ENCODE data around the gene REEP2. TPM values are rescaled to one million over a fixed set of nuclear protein-coding genes. Genes with fewer than 3 reads are reported as not detected.

The REEP2 gene
- total RNA-seq, 2 donors from 2014 or later = 12.5 to 13.0 TPM

DNA sequence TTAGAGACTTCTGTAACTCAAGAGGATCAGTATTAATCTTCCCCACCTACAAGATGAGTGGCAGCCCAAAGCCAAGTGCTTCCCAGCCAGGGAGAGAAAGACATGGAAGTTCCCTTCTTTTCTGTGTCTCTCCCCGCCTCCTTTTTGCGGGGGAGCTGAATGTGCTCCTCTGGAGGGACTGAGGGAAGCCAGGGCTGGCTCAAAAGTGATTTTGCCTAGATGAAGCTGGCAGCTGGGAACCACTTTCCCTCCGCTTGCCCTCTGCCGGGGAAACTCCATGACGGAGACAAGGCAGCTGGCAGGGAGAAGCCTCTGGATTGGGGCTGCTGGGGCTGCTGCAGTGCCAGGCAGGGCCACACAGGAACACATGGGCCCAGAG is 50.8 kb downstream of the REEP2 start:
- intact Hi-C loops (cut with DNase I) = no loop called here
- no peak for DNase-seq (ENCODE audit: low spot score)

DNA sequence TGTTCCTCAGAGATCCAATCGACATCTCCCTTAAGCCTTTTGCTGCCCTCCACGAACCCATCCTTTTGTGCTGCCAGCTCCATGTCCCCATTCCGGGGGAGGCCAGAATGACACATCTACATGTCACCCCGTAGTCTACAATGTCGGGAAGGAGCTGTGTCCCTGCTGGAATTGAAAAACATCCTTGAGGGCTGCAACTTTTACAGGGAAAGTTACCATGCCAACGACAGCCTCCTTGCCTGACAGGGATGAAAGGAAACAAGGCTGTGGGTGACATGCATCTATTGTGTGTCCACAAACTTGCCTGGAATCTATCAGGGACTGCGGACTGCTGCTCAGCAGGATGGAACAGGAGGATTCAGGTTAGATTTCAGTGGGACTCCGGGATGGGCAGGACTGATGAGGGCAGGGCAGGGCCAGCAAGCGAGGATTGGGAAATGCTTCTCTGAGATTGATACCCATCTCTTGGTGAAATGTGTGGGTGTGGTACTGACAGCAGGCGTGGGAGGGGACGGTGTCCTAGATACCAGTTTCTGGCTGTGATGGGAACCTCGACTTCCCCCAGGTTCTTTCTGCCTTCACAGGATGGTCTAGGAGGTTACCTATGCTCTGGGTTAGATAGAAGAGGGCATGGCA is 51.9 kb downstream of the REEP2 start:
- DNase-seq (ENCODE audit: low spot score) = no peak
- intact Hi-C loops (cut with DNase I) = no loop called here

DNA sequence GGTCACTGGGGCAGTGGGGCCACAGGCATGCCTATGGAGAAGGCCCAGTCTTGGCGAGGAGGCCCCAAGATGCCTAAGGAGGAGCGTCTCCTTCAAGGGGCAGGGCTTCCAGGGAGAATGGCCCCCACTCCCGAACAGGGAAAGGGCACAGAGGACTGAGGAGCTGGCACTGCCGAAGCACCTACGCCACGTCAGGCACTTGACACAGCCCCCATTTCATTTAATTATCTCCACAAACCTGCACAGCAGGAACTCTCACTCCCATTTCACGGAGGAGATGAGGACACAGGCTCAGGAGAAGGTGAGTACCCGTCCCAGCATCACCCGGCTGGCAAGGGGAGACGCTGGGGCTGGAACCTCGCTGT is 52.4 kb downstream of the REEP2 start:
- DNase-seq (ENCODE audit: low spot score) = no peak
- intact Hi-C loops (cut with DNase I) = no loop called here

DNA sequence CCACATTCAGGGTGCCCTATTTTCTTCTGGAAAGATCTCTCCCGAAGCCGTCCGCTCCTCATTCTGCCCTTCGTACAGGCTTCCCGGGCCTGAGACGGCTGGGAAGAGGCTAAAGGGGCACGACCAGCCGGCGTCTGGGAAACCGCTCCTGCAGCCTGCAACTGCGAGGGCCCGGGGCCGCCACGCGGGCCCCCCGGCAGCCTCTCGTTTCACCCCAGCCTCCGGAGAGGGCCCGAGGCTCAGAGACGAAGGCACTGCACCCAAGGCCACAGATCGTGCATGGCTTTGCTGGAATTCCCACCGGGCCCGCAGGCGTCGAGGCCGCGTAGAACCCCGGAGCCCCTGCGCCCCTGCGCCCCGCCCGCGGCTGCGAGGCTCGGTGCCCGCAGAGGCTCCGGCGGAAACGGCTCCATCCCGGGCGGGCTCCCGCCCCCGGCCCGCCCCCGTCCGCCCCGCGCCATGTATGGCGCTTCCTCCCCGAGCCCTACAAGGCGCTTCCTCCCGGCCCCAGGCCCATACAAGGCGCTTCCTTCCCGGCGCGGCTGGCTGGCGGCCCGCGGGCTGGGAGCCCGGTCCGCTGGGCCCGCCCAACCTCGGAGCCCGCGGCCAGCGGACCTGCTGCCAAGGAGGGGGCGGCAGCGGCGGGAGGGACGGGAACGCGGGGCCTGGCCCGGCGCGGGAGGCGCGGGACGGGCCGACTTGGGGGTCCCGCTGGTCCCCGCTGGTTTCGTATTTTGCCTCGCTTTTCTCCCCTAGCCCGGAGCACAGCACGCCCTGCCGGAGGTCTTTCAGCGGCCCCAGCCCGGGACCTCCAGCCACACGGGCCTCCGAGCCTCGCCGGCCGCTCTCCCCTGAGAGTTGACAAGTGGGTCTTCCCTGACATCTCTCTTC is 53.1 kb downstream of the REEP2 start:
- DNase-seq (ENCODE audit: low spot score) = peak; percentile 97
- intact Hi-C loops (cut with DNase I) = no loop called here

DNA sequence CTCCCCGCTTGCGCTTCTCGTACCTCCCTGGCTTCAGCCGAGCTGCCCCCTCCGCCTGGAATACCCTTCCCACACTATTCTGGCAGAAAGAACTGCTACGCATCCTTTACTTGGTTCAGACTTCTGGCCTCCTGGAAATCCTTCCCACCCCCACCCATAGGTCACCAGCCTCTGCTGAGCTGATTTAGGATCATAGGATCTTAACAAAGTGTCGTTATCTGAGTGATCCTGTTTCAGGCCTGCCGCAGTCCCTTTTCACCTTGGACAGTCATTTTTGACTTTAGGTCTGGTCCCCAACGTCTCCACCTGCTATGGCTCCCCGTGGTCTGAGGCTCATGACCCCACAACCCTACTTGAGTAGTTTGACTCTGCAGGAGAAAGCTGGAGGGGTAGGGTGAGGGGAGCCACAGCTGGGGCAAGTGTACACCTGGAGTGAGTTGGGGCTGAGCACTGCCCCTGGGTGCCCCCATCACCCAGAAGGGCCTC is 53.7 kb downstream of the REEP2 start:
- intact Hi-C loops (cut with DNase I) = no loop called here
- DNase-seq (ENCODE audit: low spot score) = no peak

DNA sequence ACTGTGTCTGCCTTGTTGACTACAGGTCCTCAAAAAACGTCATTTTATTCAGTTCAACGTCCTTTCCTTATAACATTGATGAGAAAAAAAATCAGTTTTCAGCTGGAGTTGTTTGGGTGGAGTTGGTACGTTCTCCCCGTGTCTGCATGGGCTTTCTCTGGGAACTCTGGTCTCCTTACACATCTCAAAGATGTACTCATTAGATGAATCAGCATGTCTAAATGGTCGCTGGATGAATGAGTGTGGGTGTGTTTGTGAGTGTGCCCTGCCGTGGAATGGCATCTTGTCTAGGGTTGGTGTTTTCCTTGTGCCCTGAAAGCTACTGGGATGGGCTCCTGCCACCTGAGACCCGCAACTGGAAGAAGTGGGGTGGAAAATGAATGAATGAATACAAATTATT is 56.5 kb downstream of the REEP2 start:
- no peak for DNase-seq (ENCODE audit: low spot score)
- intact Hi-C loops (cut with DNase I) = no loop called here

Other genes with a start within 250 kb of the REEP2 start
- gene CDC23, start 225.7 kb upstream of the REEP2 start, total RNA-seq = 10 to 100 TPM; 14.0 to 18.0 TPM
- under 1 TPM in 1 of 2 donors, not detected in 1; 0.43 TPM for gene GFRA3, start 164.4 kb upstream of the REEP2 start, total RNA-seq
- not detected for gene CDC25C, start 107.3 kb upstream of the REEP2 start, total RNA-seq
- gene FAM53C, start 100.8 kb upstream of the REEP2 start, total RNA-seq = 10 to 100 TPM; 18.7 to 20.7 TPM
- 10 to 100 TPM; 49.7 to 54.5 TPM for gene KDM3B, start 86.4 kb upstream of the REEP2 start, total RNA-seq
- 100 to 1,000 TPM; 115 to 412 TPM for gene EGR1, start 26.4 kb downstream of the REEP2 start, total RNA-seq
- gene ETF1, start 104.2 kb downstream of the REEP2 start, total RNA-seq = 100 to 1,000 TPM in 1 of 2 donors, 10 to 100 TPM in 1; 97.2 to 118 TPM
- 100 to 1,000 TPM; 141 to 160 TPM for gene HSPA9, start 136.3 kb downstream of the REEP2 start, total RNA-seq

Measured in posterior vena cava (tissue), 2 donors.